Esophagus squamous epithelium (tissue), 5 donors: ENCODE data around the gene RFX2. TPM values are rescaled to one million over a fixed set of nuclear protein-coding genes. Genes with fewer than 3 reads are reported as not detected.

Source experiments
- DNase-seq: peaks from one replicate; lab custom pipeline; 2025; lab: John Stamatoyannopoulos, UW
- H3K27ac ChIP-seq, 4 donors: fragments of 200-600 bp; sonication (generic); one replicate each; pipeline ENCODE4 v1.5.1; 2016 to 2019; ENCODE audit warnings: mild to moderate bottlenecking in 1 of 4
- H3K27me3 ChIP-seq, 4 donors: fragments of 200-600 bp; sonication (generic); 1 replicate in 3 of 4; 2 replicates in 1 of 4; pipeline versions ENCODE4 v1.5.1 to v1.6.0; 2017 to 2021; ENCODE audit warnings: antibody characterized with exemption in 1 of 4
- H3K36me3 ChIP-seq, 3 donors: fragments of 200-600 bp; sonication (generic); one replicate each; pipeline ENCODE4 v1.5.1; 2016 to 2019
- H3K4me1 ChIP-seq, 3 donors: fragments of 200-600 bp; sonication (generic); one replicate each; pipeline ENCODE4 v1.5.1; 2017 to 2019
- H3K4me3 ChIP-seq, 4 donors: fragments of 200-600 bp; sonication (generic); 1 replicate in 3 of 4; 2 replicates in 1 of 4; pipeline ENCODE4 v1.5.1; 2016 to 2019; ENCODE audit warnings: mild to moderate bottlenecking in 2 of 4, moderate library complexity in 1 of 4
- H3K9me3 ChIP-seq, 3 donors: fragments of 200-600 bp; sonication (generic); one replicate each; pipeline ENCODE4 v1.5.1; 2016 to 2019
- POLR2A ChIP-seq, 4 donors: fragments of 450-650 bp; IDR thresholded peaks; one replicate each; pipeline ENCODE4 v1.6.1; 2017; ENCODE audit warnings: antibody characterized with exemption in 4 of 4, mild to moderate bottlenecking in 4 of 4, moderate library complexity in 3 of 4
- WGBS, 2 donors: methylation state at CpG; one replicate each; pipeline ENCODE4 v1.1.5; 2018; 5-methylcytosine and 5-hydroxymethylcytosine counted together
- intact Hi-C: fragments of 100-400 bp; cut with DNase I; formaldehyde crosslinking; loops from one replicate; pipeline ENCODE4 v1.15.0; 2022
- total RNA-seq, 4 donors: library from RNA; depleted of rRNA; stranded (reverse); fragments of >200 nt; gene quantifications; one replicate each; pipeline ENCODE4 v1.1.0, GENCODE V29; 2016
- TF ChIP-seq, protein P1 (sequence below), 6 experiments: fragments of 450-650 bp in 4 of 6; fragments of 200-600 bp in 2 of 6; sonication (generic) in 2 of 6; IDR thresholded peaks; one replicate each; pipeline ENCODE4 v1.5.1; 2016 to 2019; ENCODE audit warnings: antibody characterized with exemption in 6 of 6, mild to moderate bottlenecking in 4 of 6, moderate library complexity in 4 of 6
- donor health status: DM: yes; HTN: yes; CAD: no.

RFX2 gene
- total RNA-seq, 4 donors from 2014 or later, result 5.2 to 21.4 (median 7.7) TPM

DNA sequence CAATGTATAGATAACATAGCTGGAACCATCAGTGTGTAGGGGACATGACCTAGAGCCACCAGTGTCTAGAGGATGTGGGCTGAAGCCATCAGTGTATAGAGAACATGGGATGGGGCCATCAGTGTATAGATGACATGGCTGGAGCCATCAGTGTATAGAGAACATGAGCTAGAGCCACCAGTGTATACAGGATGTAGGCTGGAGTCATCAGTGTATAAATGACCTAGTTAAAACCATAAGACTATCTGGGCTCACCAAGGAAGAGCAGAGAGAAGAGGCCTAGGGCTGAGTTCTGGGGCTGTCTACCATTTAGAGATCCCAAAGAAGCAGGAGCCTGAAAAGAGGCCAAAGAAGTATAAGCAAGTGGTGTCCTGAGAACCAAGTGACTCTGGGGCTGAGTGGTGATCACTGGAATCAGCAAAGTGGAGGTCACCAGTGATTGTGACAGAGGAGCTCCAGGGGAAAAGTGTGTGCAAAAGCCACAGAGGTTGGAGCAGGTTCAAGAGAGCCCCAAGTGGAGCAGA lies 41.0 kb downstream of the RFX2 start:
- Histone ChIP-seq H3K4me3 (no peak overlapping the region), H3K9me3 (no peaks in the 10 kb centered on the region), H3K36me3 (no peaks in the 10 kb centered on the region), H3K4me1 (peaks cover 30 to 57% (median 40%) of the 10 kb centered on the region in 3 donors), H3K27ac (peak overlapping the region in 3 of 4 donors; percentile 89 to 96 (median 95)), H3K27me3 (no peaks in the 10 kb centered on the region)
- TF ChIP-seq, protein P1, sequence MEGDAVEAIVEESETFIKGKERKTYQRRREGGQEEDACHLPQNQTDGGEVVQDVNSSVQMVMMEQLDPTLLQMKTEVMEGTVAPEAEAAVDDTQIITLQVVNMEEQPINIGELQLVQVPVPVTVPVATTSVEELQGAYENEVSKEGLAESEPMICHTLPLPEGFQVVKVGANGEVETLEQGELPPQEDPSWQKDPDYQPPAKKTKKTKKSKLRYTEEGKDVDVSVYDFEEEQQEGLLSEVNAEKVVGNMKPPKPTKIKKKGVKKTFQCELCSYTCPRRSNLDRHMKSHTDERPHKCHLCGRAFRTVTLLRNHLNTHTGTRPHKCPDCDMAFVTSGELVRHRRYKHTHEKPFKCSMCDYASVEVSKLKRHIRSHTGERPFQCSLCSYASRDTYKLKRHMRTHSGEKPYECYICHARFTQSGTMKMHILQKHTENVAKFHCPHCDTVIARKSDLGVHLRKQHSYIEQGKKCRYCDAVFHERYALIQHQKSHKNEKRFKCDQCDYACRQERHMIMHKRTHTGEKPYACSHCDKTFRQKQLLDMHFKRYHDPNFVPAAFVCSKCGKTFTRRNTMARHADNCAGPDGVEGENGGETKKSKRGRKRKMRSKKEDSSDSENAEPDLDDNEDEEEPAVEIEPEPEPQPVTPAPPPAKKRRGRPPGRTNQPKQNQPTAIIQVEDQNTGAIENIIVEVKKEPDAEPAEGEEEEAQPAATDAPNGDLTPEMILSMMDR (IDR thresholded peaks at IDR 0.05), result no peak
- TF ChIP-seq POLR2A (IDR thresholded peaks at IDR 0.05), result no peak
- no peak for DNase-seq
- intact Hi-C loops, result no loop called here

DNA sequence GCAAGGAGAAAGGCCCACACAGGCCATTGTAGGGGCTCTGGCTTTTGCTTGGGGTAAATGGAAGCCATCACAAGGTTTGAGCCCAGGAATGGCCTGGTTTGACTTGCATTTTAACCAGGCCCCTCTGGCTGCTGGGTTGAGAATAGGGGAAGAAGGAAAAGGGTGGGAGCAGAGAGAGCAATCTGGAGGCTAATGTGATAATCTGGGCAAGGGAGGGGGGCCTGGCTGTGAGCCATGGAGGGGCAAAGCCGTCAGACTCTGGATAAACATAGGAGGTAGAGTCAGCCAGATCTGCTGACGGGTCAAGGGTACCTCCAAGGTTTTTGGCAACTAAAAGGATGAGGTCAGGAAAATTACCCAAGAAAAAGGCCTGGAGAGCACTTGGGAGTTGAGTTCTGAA lies 41.6 kb downstream of the RFX2 start:
- Histone ChIP-seq H3K9me3 (no peaks in the 10 kb centered on the region), H3K27me3 (no peaks in the 10 kb centered on the region), H3K4me3 (no peak overlapping the region), H3K27ac (peak overlapping the region in 3 of 4 donors; percentile 89 to 96 (median 95)), H3K4me1 (peaks cover 33 to 63% (median 45%) of the 10 kb centered on the region in 3 donors), H3K36me3 (no peaks in the 10 kb centered on the region)
- intact Hi-C loops, result no loop called here
- WGBS, 2 donors, result 47 to 50% methylated on average over 2 of the region's 2 CpGs
- DNase-seq, result no peak
- no peak for TF ChIP-seq POLR2A (IDR thresholded peaks at IDR 0.05)
- TF ChIP-seq, protein P1 (IDR thresholded peaks at IDR 0.05), result no peak

DNA sequence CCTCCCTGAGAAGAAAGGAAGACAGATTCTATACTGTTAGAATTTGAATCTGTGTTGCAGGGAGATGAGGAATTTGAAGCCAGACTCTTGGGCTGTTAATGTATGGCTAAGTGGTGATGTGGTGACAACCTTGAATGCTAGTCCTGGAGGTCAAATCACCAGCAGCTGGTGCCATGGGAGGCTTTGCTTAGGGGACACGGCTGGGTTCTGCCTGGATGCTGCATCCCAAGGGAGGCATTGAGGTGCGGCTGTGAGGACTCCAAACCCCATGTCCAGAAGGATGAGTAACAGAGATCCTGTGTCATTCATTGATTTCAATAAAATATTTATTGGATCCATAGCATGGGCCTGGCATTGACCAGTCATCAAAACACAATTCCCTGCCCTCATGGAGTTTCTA lies 42.3 kb downstream of the RFX2 start:
- Histone ChIP-seq H3K4me1 (peaks cover 38 to 70% (median 52%) of the 10 kb centered on the region in 3 donors), H3K9me3 (no peaks in the 10 kb centered on the region), H3K36me3 (no peaks in the 10 kb centered on the region), H3K27ac (peak overlapping the region; percentile 63 to 96 (median 92)), H3K4me3 (no peak overlapping the region), H3K27me3 (no peaks in the 10 kb centered on the region)
- DNase-seq, result no peak
- intact Hi-C loops, result no loop called here
- TF ChIP-seq POLR2A (IDR thresholded peaks at IDR 0.05), result no peak
- TF ChIP-seq, protein P1 (IDR thresholded peaks at IDR 0.05), result no peak
- 64 to 95% methylated on average over 1 to 2 of the region's 2 CpGs for WGBS, 2 donors

DNA sequence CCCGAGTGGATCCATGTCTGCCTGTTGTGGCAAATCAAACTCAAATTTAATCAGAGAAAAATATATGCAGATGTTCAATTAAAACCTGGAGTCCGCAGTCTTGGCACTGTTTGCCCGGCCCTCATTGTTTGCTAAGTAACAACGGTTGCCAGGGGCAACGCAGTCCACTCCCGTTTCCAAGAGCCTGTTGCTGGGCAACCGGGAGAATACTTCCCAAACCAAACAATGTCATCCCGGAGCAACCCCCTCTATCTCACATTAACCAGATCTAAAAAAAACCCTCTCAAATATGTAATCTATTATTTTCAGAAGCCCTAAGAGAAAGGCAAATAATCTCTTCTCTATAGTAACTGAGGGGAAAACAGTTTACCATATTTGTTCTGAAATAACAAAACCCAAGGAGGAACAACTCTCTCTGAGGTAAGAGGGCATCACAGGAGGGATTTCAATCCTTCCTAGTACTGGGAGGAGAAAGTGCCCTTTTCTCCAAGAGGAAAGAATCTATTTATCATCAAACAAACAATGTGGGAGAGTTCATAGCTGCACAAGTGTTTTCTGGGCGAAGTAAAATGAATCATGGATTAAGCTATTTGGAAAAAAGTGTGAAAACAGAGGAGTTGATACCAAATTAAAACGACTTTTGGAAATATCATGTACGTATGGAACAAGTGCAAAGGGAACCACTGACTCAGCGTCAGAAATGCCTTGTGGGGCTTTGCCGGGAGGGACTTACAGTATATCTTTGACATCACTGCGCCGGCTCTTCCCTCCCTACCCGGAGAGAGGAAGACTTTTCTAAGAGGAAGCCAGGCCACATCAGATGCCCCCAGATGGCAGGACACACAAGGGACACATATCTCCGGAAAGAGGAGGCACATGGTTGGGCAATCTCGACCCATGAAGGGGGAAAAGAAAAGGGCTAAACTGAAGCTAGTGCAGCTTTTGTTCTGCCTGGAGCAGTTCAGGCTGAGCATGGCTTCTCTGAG lies 43.3 kb downstream of the RFX2 start:
- H3K4me1 ChIP-seq, result peaks cover 48 to 80% (median 62%) of the 10 kb centered on the region in 3 donors
- no peaks in the 10 kb centered on the region for H3K9me3 ChIP-seq
- H3K27me3 ChIP-seq, result no peaks in the 10 kb centered on the region
- H3K36me3 ChIP-seq, result no peaks in the 10 kb centered on the region
- 11 to 22% methylated on average over 18 of the region's 18 CpGs for WGBS, 2 donors
- no peak overlapping the region for H3K4me3 ChIP-seq
- no peak for TF ChIP-seq POLR2A (IDR thresholded peaks at IDR 0.05)
- TF ChIP-seq, protein P1 (IDR thresholded peaks at IDR 0.05), result no peak
- DNase-seq, result peak; percentile 25
- intact Hi-C loops, result no loop called here
- H3K27ac ChIP-seq, result peak overlapping the region; percentile 63 to 96 (median 92)
